Lung (tissue), 12 donors: ENCODE measurements around the gene ZNF354C. TPM values are rescaled to one million over a fixed set of nuclear protein-coding genes. Genes with fewer than 3 reads are reported as not detected.

ENCODE experiments used
- ATAC-seq: fragments of 200-7000 bp; cut with Tn5 transposase; one replicate; pipeline ENCODE4 v1.9.1; 2020; ENCODE audit warnings: moderate number of reproducible peaks; ENCODE audit not compliant: insufficient read depth, low FRiP score
- DNase-seq, 3 donors: peaks; one replicate each; pipeline ENCODE4 v3.0.0-alpha.2; 2013 to 2017
- H3K27ac ChIP-seq, 2 donors: one replicate each; pipeline ENCODE4 v1.5.1; 2013; ENCODE audit warnings: mild to moderate bottlenecking in 2 of 2, moderate library complexity in 2 of 2, control low read depth in 1 of 2, inconsistent platforms in 1 of 2, low read depth in 1 of 2, low read length in 1 of 2
- H3K27me3 ChIP-seq, 3 donors: one replicate each; pipeline ENCODE4 v1.5.1; 2013; ENCODE audit warnings: low read length in 2 of 3; ENCODE audit not compliant: control insufficient read depth in 3 of 3, insufficient read depth in 3 of 3
- H3K36me3 ChIP-seq, 4 donors: one replicate each; pipeline ENCODE4 v1.5.1; 2013; ENCODE audit warnings: low read length in 4 of 4, mild to moderate bottlenecking in 1 of 4, moderate library complexity in 1 of 4; ENCODE audit not compliant: control insufficient read depth in 4 of 4, insufficient read depth in 4 of 4
- H3K4me1 ChIP-seq, 5 donors: one replicate each; pipeline ENCODE4 v1.5.1; 2013; ENCODE audit warnings: low read length in 5 of 5, mild to moderate bottlenecking in 2 of 5, moderate library complexity in 1 of 5; ENCODE audit not compliant: control insufficient read depth in 5 of 5, insufficient read depth in 5 of 5
- H3K4me3 ChIP-seq: one replicate; pipeline ENCODE4 v1.5.1; 2013; ENCODE audit warnings: mild to moderate bottlenecking, control low read depth, moderate library complexity
- H3K9ac ChIP-seq, 2 donors: one replicate each; pipeline ENCODE4 v1.5.1; 2013; ENCODE audit warnings: low read length in 2 of 2, control low read depth in 1 of 2; ENCODE audit not compliant: insufficient read depth in 1 of 2
- H3K9me3 ChIP-seq, 4 donors: one replicate each; pipeline ENCODE4 v1.5.1; 2013; ENCODE audit warnings: low read length in 3 of 4, mild to moderate bottlenecking in 1 of 4, moderate library complexity in 1 of 4; ENCODE audit not compliant: control insufficient read depth in 4 of 4, insufficient read depth in 3 of 4
- CTCF ChIP-seq: IDR thresholded peaks from 2 replicates; pipeline ENCODE4 v1.5.1; 2012; ENCODE audit warnings: mild to moderate bottlenecking; ENCODE audit errors: control extremely low read depth, extremely low read depth
- WGBS, 2 donors: extraction: QIAGEN DNeasy Blood & Tissue Kit; methylation state at CpG; one replicate each; pipeline ENCODE4 v1.1.7; 2013; 5-methylcytosine and 5-hydroxymethylcytosine counted together
- polyA plus RNA-seq, 2 donors: library from polyadenylated mRNA; stranded (reverse); fragments of 200-250 nt; gene quantifications; one replicate each; pipeline ENCODE4 v1.2.1, GENCODE V29; 2013
- total RNA-seq, 2 donors: library from RNA; depleted of rRNA in 1 of 2; stranded (reverse); fragments of >200 nt in 1 of 2; gene quantifications; one replicate each; pipeline ENCODE4 v1.2.1, GENCODE V29; 2014 to 2021
- donor health status: control.
- donor health status: control.
- donor health status: Bipolar disorder and iron deficiency.
- donor health status: healthy.
- donor health status: DM: yes; HTN: yes; CAD: no.

The ZNF354C gene
- total and polyA plus RNA-seq, 4 donors, result 1.2 to 15.8 (median 2.6) TPM

- Histone ChIP-seq H3K36me3 (peaks cover 0 to 16% (median 4%) of the 10 kb centered on the region in 4 donors), H3K4me1 (no peaks in the 10 kb centered on the region), H3K9me3 (peaks cover 0 to 47% (median 8%) of the 10 kb centered on the region in 4 donors), H3K27me3 (no peaks in the 10 kb centered on the region), H3K4me3 (no peak overlapping the region), H3K9ac (no peak overlapping the region), H3K27ac (no peak overlapping the region)
- no peak for ATAC-seq
- TF ChIP-seq CTCF, result no peak
- 88 to 93% methylated on average over 10 of the region's 10 CpGs for WGBS, 2 donors
- DNase-seq, result no peak
Measured at GRCh38 chr5:179118756-179119414, 58.7 kb downstream of the ZNF354C start.

GRCh38 chr5:179119415-179120170 is 59.4 kb downstream of the ZNF354C start:
- Histone ChIP-seq H3K36me3 (peaks cover 0 to 14% (median 1%) of the 10 kb centered on the region in 4 donors), H3K4me1 (no peaks in the 10 kb centered on the region), H3K4me3 (no peak overlapping the region), H3K9ac (no peak overlapping the region), H3K9me3 (peaks cover 0 to 41% (median 2%) of the 10 kb centered on the region in 4 donors), H3K27ac (no peak overlapping the region), H3K27me3 (no peaks in the 10 kb centered on the region)
- DNase-seq (no peak), ATAC-seq (no peak)
- WGBS, 2 donors, result 92 to 94% methylated on average over 15 of the region's 15 CpGs
- no peak for TF ChIP-seq CTCF

DNA sequence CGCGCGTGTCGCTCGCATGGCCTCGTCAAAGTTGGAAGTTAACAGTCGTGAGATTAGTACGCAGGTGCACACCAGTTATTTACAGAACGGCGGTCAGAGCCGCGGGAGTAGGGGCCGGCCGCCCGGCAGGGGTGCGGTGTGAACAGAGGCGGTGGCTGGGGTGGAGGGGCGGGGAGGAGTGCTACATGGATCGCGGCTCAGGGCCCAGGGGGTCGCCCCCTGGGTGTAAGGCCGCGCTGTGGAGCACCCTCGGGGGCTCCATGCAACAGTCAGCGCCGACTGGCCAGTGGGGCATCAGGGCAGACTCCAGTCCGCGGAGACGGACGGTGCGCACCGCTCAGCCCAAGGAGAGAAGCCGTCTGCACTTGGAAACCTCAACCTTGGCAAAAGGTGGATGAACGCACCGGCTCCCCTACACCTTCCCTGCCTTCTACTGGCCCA is 60.3 kb downstream of the ZNF354C start:
- Histone ChIP-seq H3K4me3 (no peak overlapping the region), H3K9me3 (peaks cover 0 to 45% (median 1%) of the 10 kb centered on the region in 4 donors), H3K27me3 (no peaks in the 10 kb centered on the region), H3K27ac (no peak overlapping the region), H3K9ac (no peak overlapping the region), H3K36me3 (peaks cover 0 to 18% (median 1%) of the 10 kb centered on the region in 4 donors), H3K4me1 (no peaks in the 10 kb centered on the region)
- TF ChIP-seq CTCF, result no peak
- WGBS, 2 donors, result 87 to 94% methylated on average over 34 to 35 of the region's 35 CpGs
- DNase-seq (no peak), ATAC-seq (no peak)
